ENCODE results near the gene CST6.

Gene CST6

DNA sequence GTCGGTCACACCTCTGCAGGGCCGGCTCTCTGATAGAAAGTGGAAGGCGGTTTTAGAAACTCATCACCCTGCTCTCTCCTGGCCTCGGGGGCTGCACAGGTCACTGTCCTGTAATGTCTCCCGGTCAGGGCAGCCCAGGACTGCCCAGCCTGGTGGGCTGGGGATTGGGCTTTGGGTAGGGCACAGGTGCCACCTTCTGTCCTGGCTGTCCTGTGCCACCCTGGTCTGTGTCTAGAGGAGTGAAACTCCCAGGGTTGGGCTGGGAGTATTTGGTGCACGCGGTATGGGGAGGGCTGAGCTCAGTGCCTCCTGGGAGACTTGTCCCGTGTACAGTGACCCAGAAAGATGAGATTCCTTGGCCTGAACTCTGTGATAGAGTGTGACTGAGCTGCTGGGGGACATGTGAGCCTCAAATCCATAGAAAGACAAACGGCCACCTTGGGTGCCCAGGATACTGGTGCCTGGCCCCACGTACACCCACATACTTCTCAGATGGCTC is 32.5 kb upstream of the CST6 start:
- Histone ChIP-seq H3F3A (ENCODE audit: low read depth) (no peaks in the 10 kb centered on the region), H3K36me3 (ENCODE audit: insufficient read depth, low read length) (peaks cover 41% of the 10 kb centered on the region; the same call in 1 of the 2 replicates), H3K4me2 (ENCODE audit: low read depth, low read length, poor library complexity, severe bottlenecking) (no peak overlapping the region), H3K9ac (ENCODE audit: low read depth, low read length, poor library complexity, severe bottlenecking) (no peak overlapping the region), H3K4me3 (ENCODE audit: low read length, poor library complexity, severe bottlenecking) (no peak overlapping the region), H3K4me1 (ENCODE audit: insufficient read depth, low read length, poor library complexity, severe bottlenecking) (no peaks in the 10 kb centered on the region), H3K79me2 (ENCODE audit: insufficient read depth, low read length) (no peaks in the 10 kb centered on the region), H3K9me3 (ENCODE audit: insufficient read depth, low read depth, low read length) (no peaks in the 10 kb centered on the region), H4K20me1 (ENCODE audit: insufficient read depth, low read length, poor library complexity, severe bottlenecking) (no peaks in the 10 kb centered on the region), H3K27me3 (ENCODE audit: insufficient read depth, low read length, poor library complexity, severe bottlenecking) (no peaks in the 10 kb centered on the region), H2AFZ (ENCODE audit: low read length) (no peak overlapping the region), H3K9me2 (replicated peaks; ENCODE audit: low read depth, low read length) (no peaks in the 10 kb centered on the region)
- no peak for TF ChIP-seq EZH2phosphoT487 (IDR thresholded peaks at IDR 0.05; ENCODE audit: borderline replicate concordance)
- TF ChIP-seq, protein P1, sequence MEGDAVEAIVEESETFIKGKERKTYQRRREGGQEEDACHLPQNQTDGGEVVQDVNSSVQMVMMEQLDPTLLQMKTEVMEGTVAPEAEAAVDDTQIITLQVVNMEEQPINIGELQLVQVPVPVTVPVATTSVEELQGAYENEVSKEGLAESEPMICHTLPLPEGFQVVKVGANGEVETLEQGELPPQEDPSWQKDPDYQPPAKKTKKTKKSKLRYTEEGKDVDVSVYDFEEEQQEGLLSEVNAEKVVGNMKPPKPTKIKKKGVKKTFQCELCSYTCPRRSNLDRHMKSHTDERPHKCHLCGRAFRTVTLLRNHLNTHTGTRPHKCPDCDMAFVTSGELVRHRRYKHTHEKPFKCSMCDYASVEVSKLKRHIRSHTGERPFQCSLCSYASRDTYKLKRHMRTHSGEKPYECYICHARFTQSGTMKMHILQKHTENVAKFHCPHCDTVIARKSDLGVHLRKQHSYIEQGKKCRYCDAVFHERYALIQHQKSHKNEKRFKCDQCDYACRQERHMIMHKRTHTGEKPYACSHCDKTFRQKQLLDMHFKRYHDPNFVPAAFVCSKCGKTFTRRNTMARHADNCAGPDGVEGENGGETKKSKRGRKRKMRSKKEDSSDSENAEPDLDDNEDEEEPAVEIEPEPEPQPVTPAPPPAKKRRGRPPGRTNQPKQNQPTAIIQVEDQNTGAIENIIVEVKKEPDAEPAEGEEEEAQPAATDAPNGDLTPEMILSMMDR (conservative IDR thresholded peaks at IDR 0.05; ENCODE audit: low read length) = no peak

DNA sequence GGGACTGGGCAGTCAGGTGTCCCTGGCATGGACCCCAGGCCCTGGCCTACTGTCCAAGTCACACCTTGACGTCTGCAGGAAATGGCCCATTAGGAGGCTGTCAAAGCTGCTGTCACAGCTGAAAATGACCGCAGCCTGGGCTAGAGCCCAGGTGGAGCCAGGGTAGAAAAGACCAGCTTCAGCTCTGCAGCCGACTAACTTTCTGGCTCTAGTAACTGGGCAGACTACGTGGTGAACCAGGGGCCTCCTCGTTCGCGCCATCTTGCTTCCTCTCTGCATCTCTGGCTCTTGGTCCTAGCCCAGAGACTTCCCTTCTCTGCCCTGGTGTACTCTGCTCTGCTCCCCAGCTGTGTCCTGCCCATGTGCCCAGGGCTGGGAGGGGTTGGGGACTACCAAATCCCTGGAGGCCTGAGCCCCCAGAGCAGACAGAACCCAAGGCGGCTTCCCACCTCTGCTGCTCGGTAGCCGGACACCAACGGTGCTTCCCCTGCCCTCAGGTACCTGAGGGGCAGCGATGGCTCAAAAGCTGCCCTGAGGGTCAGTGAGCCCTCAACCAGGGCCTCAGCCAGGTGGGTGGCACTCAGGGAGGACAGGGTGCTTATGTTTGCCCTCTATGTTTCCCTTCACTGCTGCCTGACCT is 30.6 kb upstream of the CST6 start:
- TF ChIP-seq, protein P1 (conservative IDR thresholded peaks at IDR 0.05; ENCODE audit: low read length) = no peak
- TF ChIP-seq EZH2phosphoT487 (IDR thresholded peaks at IDR 0.05; ENCODE audit: borderline replicate concordance) = no peak
- no peaks in the 10 kb centered on the region for H3F3A ChIP-seq (ENCODE audit: low read depth)
- H3K79me2 ChIP-seq (ENCODE audit: insufficient read depth, low read length) = no peaks in the 10 kb centered on the region
- H3K9me2 ChIP-seq (replicated peaks; ENCODE audit: low read depth, low read length) = no peaks in the 10 kb centered on the region
- H4K20me1 ChIP-seq (ENCODE audit: insufficient read depth, low read length, poor library complexity, severe bottlenecking) = no peaks in the 10 kb centered on the region
- no peaks in the 10 kb centered on the region for H3K9me3 ChIP-seq (ENCODE audit: insufficient read depth, low read depth, low read length)
- H3K4me3 ChIP-seq (ENCODE audit: low read length, poor library complexity, severe bottlenecking) = no peak overlapping the region
- no peak overlapping the region for H3K4me2 ChIP-seq (ENCODE audit: low read depth, low read length, poor library complexity, severe bottlenecking)
- H3K27me3 ChIP-seq (ENCODE audit: insufficient read depth, low read length, poor library complexity, severe bottlenecking) = no peaks in the 10 kb centered on the region
- peaks cover 34% of the 10 kb centered on the region; the same call in 1 of the 2 replicates for H3K36me3 ChIP-seq (ENCODE audit: insufficient read depth, low read length)
- H2AFZ ChIP-seq (ENCODE audit: low read length) = no peak overlapping the region
- no peak overlapping the region for H3K9ac ChIP-seq (ENCODE audit: low read depth, low read length, poor library complexity, severe bottlenecking)
- H3K4me1 ChIP-seq (ENCODE audit: insufficient read depth, low read length, poor library complexity, severe bottlenecking) = no peaks in the 10 kb centered on the region

DNA sequence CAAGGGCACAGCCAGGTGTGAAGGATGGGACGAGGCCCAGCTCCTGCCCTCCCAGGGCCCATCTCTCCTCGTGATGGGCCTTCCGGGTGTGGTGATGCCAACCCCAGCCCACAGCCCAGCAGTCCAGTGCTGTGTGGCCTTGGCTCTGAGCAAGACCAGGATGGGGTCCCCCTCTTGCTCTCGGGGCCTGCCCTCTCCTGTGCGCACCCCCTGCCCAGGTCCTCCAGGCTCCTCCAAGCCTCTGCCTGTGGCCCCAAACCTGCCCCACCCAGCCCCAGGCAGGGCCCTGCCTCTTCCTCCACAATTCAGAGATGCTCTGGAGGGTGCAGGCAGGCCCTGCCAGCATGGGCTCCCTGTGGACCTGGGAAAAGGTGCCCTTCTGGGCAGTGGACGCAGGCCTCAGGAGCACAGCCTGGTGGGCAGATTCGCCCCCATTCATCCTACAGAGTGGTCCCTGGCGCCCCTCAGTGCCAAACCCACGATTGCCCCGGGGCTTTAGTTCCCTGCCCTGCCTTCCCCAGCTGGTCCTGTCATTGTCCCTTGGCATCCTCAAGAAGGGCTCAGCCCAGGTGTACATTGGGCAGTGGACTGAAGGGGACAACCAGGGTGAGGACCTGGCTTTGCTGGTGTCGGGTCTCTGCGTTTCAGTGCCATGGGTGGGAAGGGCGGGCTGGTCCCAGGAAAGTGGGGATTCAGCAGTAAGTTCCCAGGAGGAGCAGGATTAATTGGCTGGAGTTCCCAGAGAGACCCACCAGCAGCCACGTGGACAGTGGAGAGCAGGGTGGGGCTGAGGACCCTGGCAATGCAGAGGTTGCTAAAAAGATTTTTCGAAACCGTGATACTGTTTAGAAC is 29.6 kb upstream of the CST6 start:
- Histone ChIP-seq H3K9me3 (ENCODE audit: insufficient read depth, low read depth, low read length) (no peaks in the 10 kb centered on the region), H3K4me2 (ENCODE audit: low read depth, low read length, poor library complexity, severe bottlenecking) (no peak overlapping the region), H3K79me2 (ENCODE audit: insufficient read depth, low read length) (no peaks in the 10 kb centered on the region), H3K27me3 (ENCODE audit: insufficient read depth, low read length, poor library complexity, severe bottlenecking) (no peaks in the 10 kb centered on the region), H4K20me1 (ENCODE audit: insufficient read depth, low read length, poor library complexity, severe bottlenecking) (no peaks in the 10 kb centered on the region), H3K9me2 (replicated peaks; ENCODE audit: low read depth, low read length) (no peaks in the 10 kb centered on the region), H3K9ac (ENCODE audit: low read depth, low read length, poor library complexity, severe bottlenecking) (no peak overlapping the region), H2AFZ (ENCODE audit: low read length) (no peak overlapping the region), H3F3A (ENCODE audit: low read depth) (no peaks in the 10 kb centered on the region), H3K4me1 (ENCODE audit: insufficient read depth, low read length, poor library complexity, severe bottlenecking) (no peaks in the 10 kb centered on the region), H3K4me3 (ENCODE audit: low read length, poor library complexity, severe bottlenecking) (no peak overlapping the region), H3K36me3 (ENCODE audit: insufficient read depth, low read length) (peaks cover 25% of the 10 kb centered on the region; the same call in 1 of the 2 replicates)
- TF ChIP-seq EZH2phosphoT487 (IDR thresholded peaks at IDR 0.05; ENCODE audit: borderline replicate concordance) = no peak
- TF ChIP-seq, protein P1 (conservative IDR thresholded peaks at IDR 0.05; ENCODE audit: low read length) = no peak
